GM18505 (cell line): ENCODE results near the gene HEBP2.

Experiments
- ATAC-seq: cut with Tn5 transposase; IDR thresholded peaks from one replicate; pipeline ENCODE4 v1.9.1; 2021; ENCODE audit not compliant: unreplicated experiment
- POLR2A ChIP-seq: IDR thresholded peaks from 4 replicates; pipeline ENCODE4 v1.6.1; 2011; ENCODE audit warnings: borderline replicate concordance; ENCODE audit not compliant: insufficient read depth, insufficient read length; ENCODE audit errors: extremely low read depth

HEBP2 gene

GRCh38 chr6:138440758-138441357 is 36.8 kb downstream of the HEBP2 start:
- TF ChIP-seq POLR2A, result no peak
- ATAC-seq, result no peak

GRCh38 chr6:138441965-138442364 is 37.9 kb downstream of the HEBP2 start:
- no peak for ATAC-seq
- TF ChIP-seq POLR2A, result no peak

- no peak for TF ChIP-seq POLR2A
- ATAC-seq, result no peak
These were observed 38.6 kb downstream of the HEBP2 start for GRCh38 chr6:138442663-138443062.

- TF ChIP-seq POLR2A, result no peak
- no peak for ATAC-seq
These were observed 40.0 kb downstream of the HEBP2 start for GRCh38 chr6:138443979-138444378.

- TF ChIP-seq POLR2A, result no peak
- ATAC-seq, result no peak
These were observed 42.8 kb downstream of the HEBP2 start for GRCh38 chr6:138446821-138447220.

- no peak for TF ChIP-seq POLR2A
- ATAC-seq, result peak; percentile 66
These were observed 46.4 kb downstream of the HEBP2 start for GRCh38 chr6:138450445-138450844.

GRCh38 chr6:138451043-138451442 is 47.0 kb downstream of the HEBP2 start:
- no peak for TF ChIP-seq POLR2A
- no peak for ATAC-seq

- peak; percentile 46 for ATAC-seq
- TF ChIP-seq POLR2A, result no peak
These were observed 51.1 kb downstream of the HEBP2 start for GRCh38 chr6:138454981-138455706.

- TF ChIP-seq POLR2A, result no peak
- ATAC-seq, result peak; percentile 95
These were observed 51.9 kb downstream of the HEBP2 start for GRCh38 chr6:138455746-138456400.

- no peak for TF ChIP-seq POLR2A
- ATAC-seq, result peak; percentile 5
These were observed 52.4 kb downstream of the HEBP2 start for GRCh38 chr6:138456401-138456790.

GRCh38 chr6:138461647-138462046 is 57.6 kb downstream of the HEBP2 start:
- ATAC-seq, result no peak
- no peak for TF ChIP-seq POLR2A

GRCh38 chr6:138464085-138464484 is 60.1 kb downstream of the HEBP2 start:
- no peak for TF ChIP-seq POLR2A
- no peak for ATAC-seq

GRCh38 chr6:138465007-138465645 is 61.1 kb downstream of the HEBP2 start:
- no peak for TF ChIP-seq POLR2A
- no peak for ATAC-seq

- TF ChIP-seq POLR2A, result no peak
- ATAC-seq, result no peak
These were observed 63.9 kb downstream of the HEBP2 start for GRCh38 chr6:138467901-138468300.

GRCh38 chr6:138468320-138469015 is 64.4 kb downstream of the HEBP2 start:
- no peak for TF ChIP-seq POLR2A

More at GRCh38 chr6:138468320-138469015, 64.4 kb downstream of the HEBP2 start:
- no peak for ATAC-seq
